OCI-LY7 (cell line): Measurements from ENCODE around the gene ACP1.

Source experiments
- CTCF ChIP-seq: fragments of 200-600 bp; sonication (generic); conservative IDR thresholded peaks from 2 replicates; pipeline ENCODE4 v1.5.1; 2014; ENCODE audit warnings: mild to moderate bottlenecking, antibody characterized with exemption, low read length, moderate library complexity, mixed read lengths
- EZH2phosphoT487 ChIP-seq: fragments of 200-600 bp; sonication (generic); IDR thresholded peaks from 2 replicates; pipeline ENCODE4 v1.6.1; 2018; ENCODE audit warnings: low read depth, borderline replicate concordance, mild to moderate bottlenecking, mixed run types, antibody characterized with exemption, low read length, moderate library complexity, mixed read lengths

- TF ChIP-seq CTCF (no peak), EZH2phosphoT487 (no peak)
Observed at GRCh38 chr2:296354-296753, 31.6 kb downstream of the ACP1 start.
